Measurements from ENCODE around the gene CCDC174. TPM values are rescaled to one million over a fixed set of nuclear protein-coding genes. Genes with fewer than 3 reads are reported as not detected.

Gene CCDC174
- total RNA-seq: 5.8 and 8.7 TPM in 2 replicates

DNA sequence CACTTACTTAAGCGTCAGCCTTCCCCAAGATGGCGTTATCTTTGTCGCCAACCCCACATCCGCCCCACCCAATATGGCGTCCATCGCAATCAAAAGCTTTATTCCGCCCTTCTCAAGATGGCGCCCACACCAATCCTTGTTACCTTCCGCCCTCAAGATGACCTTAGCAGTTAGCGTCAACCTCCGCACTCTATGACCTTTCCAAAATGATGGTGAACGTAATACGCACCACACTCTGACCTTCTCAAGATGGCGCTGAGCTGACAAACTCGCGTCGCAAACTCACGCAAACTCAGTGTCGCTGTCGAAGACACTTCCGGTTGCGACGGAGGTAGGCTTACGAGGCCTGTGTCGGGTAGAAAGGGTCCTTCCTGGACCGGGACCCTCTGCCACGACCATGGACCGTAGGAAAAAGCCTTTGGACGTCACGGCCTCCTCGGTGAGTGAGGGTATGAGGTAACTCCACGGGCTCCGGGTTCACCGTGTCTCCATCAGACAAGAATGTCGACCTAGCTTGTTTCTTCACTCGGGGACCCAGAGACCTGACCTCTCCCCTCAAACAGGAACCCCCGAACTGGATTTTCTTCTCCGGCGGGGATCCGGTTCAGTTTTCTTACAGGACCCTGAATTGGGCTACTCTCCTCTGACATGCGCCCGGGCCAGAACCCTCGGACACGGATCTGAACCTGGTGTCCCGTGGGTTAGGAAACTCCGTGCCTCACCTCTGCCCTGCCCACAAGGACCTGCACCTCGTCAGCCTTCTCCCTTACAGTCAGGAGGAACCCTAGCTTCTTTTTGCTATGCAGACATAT, at the start of gene CCDC174:
Gene CCDC174 (plus strand): TSS at position 323 of the 812 bp plus-strand sequence. CDS start 75 bp downstream, at position 398.
- Histone ChIP-seq H3K27me3 (ENCODE audit: control insufficient read depth, insufficient read depth, low read length) (no peaks in the 10 kb centered on the region), H3K36me3 (ENCODE audit: control insufficient read depth, insufficient read depth, low read length) (peaks cover 3% of the 10 kb centered on the region), H3K4me3 (ENCODE audit: low read depth, low read length) (peak within 1 kb of the TSS; percentile 79)
- TF ChIP-seq CTCF (IDR thresholded peaks at IDR 0.05; ENCODE audit: insufficient read depth, low read length, severe bottlenecking): no peak
- DNase-seq (ENCODE audit: low read depth): peak; percentile 99
- peak; percentile 32 for FAIRE-seq

DNA sequence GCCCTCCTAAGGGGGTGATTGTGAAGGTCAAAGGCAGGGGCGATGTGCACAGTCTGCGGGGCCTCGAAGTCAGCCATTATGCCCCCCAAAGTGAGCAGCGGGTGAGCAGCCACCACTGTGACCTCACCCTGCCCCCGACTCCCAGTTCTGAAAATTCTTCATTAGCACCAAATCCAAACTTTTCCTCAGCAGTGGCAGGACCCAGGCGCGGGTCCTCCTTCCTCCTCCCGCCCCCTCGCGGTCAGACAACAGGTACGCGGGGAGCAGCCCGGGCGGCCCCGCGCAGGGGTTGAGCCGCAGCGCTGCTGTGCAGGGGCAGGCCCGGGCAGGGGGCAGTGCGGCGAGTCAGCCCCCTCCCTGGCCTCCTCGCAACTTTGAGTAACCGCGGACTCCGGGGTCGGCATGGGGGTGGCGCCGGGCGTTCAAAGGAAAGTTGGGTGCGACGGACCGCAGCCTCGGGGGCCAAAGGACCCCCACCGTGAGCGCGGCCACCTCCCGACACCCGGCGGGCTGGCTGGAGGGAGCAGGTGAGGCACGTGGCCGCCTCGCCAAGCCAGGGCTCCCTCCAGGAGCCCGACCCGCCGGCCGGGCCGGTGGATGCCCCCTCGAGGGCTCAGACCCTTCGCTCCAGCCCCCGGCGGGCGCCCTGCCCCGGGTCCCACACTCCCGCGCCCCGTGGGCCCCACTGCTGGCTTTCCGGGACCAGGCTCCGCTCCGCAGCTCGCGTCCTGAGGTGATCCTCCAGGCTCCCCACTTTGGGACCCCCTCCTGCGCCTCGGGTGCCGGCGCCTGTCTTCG, 49.4 kb upstream of the CCDC174 start:
- no peak for TF ChIP-seq CTCF (IDR thresholded peaks at IDR 0.05; ENCODE audit: insufficient read depth, low read length, severe bottlenecking)
- no peak for FAIRE-seq
- Histone ChIP-seq H3K4me3 (ENCODE audit: low read depth, low read length) (no peak overlapping the region), H3K27me3 (ENCODE audit: control insufficient read depth, insufficient read depth, low read length) (peaks cover 14% of the 10 kb centered on the region), H3K36me3 (ENCODE audit: control insufficient read depth, insufficient read depth, low read length) (no peaks in the 10 kb centered on the region)
- DNase-seq (ENCODE audit: low read depth): no peak

DNA sequence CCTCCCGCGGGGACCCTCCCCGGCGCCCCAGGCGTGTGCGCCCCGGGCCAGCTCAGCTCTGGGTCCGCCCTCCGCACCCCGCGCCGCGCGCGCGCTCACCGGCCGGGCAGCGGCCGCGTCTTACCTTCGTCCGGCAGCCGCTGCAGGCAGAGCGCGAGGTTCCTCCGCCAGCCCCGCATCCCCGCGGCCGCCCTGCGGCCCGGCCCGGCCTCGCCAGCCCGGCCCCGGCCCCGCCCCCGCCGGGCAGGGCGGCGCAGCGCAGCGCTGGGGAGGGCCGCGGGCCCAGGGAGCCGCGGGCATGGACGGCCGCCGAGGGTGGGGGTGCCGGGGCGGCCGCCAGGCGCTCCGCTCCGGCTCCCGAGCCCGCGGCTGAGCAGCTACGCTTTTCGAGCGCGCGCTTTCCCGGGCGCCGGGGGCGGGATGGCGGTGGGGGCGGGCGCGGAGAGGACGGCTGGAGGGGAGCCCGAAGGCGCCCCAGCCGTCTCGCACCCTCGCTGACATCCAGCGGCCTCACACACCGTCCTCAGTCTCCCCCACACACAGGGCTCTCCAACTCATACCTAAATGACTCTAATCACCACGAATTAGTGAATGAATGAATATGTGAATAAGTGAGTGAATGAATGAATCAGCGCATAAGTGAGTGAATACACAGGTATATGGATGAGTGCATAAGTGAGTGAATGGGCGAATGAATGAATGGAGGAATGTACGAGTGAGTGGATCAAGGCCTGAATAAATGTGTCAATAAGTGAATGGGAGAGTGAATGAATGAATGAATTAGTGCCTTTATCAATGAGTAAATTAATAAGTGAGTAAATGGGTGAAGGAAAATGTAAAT, 48.5 kb upstream of the CCDC174 start:
- no peak for DNase-seq (ENCODE audit: low read depth)
- FAIRE-seq: no peak
- H3K36me3 ChIP-seq (ENCODE audit: control insufficient read depth, insufficient read depth, low read length): no peaks in the 10 kb centered on the region
- no peak for TF ChIP-seq CTCF (IDR thresholded peaks at IDR 0.05; ENCODE audit: insufficient read depth, low read length, severe bottlenecking)
- no peak overlapping the region for H3K4me3 ChIP-seq (ENCODE audit: low read depth, low read length)
- peaks cover 14% of the 10 kb centered on the region for H3K27me3 ChIP-seq (ENCODE audit: control insufficient read depth, insufficient read depth, low read length)

DNA sequence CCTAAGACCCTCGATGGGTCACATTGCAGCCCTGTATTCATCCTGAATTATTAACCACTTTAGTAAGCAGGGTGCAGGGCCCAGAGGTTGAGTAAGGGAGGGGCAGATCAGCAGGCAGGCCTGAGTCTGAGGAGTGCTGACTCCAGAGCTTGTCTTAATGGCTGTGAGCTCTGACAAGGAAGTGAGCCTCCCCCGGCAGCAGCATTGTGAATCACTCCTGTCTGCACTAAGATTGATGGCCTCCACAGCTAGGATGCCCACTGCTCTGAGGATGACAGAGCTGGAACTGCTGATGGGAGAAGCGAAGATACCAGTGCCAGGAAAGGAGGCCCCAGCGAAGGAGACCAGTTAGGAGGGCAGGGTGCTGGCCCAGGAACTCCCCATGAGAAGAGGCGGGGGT, 46.5 kb upstream of the CCDC174 start:
- no peak overlapping the region for H3K4me3 ChIP-seq (ENCODE audit: low read depth, low read length)
- no peak for FAIRE-seq
- no peak for TF ChIP-seq CTCF (IDR thresholded peaks at IDR 0.05; ENCODE audit: insufficient read depth, low read length, severe bottlenecking)
- peaks cover 17% of the 10 kb centered on the region for H3K27me3 ChIP-seq (ENCODE audit: control insufficient read depth, insufficient read depth, low read length)
- H3K36me3 ChIP-seq (ENCODE audit: control insufficient read depth, insufficient read depth, low read length): no peaks in the 10 kb centered on the region
- DNase-seq (ENCODE audit: low read depth): peak; percentile 51

- Histone ChIP-seq H3K27me3 (ENCODE audit: control insufficient read depth, insufficient read depth, low read length) (peaks cover 18% of the 10 kb centered on the region), H3K36me3 (ENCODE audit: control insufficient read depth, insufficient read depth, low read length) (no peaks in the 10 kb centered on the region), H3K4me3 (ENCODE audit: low read depth, low read length) (no peak overlapping the region)
- TF ChIP-seq CTCF (IDR thresholded peaks at IDR 0.05; ENCODE audit: insufficient read depth, low read length, severe bottlenecking): no peak
- no peak for DNase-seq (ENCODE audit: low read depth)
- no peak for FAIRE-seq
Measured at GRCh38 chr3:14605744-14606143, 45.8 kb upstream of the CCDC174 start.
